NCI-H2171 (cell line): ENCODE data around the gene UBE2N.
"Not testable (repeated sequence)": the region's sequence is repeated elsewhere in the genome, so short reads cannot be mapped to it uniquely, and the experiment has no call there.

ENCODE experiments used
- DNase-seq: peaks from one replicate; lab custom pipeline; 2025; lab: John Stamatoyannopoulos, UW

The UBE2N gene

DNA sequence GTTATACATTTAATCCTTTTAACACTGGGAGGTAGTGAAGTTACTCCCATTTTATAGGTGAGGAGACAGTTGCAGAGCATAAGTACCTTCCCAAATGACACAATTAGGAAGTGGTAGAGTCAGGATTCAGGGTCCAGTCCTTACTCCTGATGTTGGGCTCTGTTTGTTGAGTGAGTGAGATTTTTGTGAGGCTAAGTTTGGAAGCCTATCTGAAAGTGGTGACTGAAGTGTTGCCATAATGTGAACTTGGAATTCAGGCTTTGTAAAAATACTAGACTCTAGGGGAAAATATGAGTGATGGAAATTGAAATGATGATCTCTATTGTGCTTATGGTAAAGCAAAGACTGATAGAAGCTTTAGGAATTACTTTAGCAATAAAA, 61.8 kb downstream of the UBE2N start:
- DNase-seq: no peak

DNA sequence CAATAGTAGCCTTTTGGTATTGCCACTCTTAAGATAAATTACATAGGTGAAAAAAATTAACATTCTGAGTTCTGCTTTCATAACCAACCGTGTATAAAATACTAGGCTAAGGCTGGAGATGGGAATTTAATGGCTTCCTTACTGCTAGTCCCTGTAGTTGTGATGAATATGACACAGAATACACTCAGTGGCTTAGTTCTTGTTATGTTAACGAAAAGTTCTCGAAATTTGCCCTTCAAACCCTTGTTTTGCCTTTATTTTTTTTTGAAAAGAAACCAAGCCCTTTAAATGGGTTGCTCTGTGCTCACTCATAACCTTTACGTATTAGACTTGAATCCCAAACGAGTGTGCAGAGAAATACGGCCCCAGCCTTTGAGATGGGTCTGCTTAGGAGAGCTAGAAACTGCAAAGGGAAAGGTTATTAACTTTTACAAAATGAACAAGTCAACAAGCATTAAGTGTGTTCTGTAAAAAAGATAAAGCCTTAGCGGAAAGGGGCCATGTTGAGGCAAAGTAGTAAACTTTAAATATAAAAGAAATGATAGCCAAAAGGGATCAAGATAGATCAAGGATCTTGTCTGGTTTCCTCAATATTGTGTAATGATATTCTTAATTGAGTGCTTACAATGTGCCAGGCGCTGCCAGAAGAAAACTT, 62.3 kb downstream of the UBE2N start:
- DNase-seq: no peak

GRCh38 chr12:93378998-93379325, 62.8 kb downstream of the UBE2N start:
- DNase-seq: no peak

- DNase-seq: not testable (repeated sequence)
Measured at GRCh38 chr12:93378196-93378997, 63.4 kb downstream of the UBE2N start.

DNA sequence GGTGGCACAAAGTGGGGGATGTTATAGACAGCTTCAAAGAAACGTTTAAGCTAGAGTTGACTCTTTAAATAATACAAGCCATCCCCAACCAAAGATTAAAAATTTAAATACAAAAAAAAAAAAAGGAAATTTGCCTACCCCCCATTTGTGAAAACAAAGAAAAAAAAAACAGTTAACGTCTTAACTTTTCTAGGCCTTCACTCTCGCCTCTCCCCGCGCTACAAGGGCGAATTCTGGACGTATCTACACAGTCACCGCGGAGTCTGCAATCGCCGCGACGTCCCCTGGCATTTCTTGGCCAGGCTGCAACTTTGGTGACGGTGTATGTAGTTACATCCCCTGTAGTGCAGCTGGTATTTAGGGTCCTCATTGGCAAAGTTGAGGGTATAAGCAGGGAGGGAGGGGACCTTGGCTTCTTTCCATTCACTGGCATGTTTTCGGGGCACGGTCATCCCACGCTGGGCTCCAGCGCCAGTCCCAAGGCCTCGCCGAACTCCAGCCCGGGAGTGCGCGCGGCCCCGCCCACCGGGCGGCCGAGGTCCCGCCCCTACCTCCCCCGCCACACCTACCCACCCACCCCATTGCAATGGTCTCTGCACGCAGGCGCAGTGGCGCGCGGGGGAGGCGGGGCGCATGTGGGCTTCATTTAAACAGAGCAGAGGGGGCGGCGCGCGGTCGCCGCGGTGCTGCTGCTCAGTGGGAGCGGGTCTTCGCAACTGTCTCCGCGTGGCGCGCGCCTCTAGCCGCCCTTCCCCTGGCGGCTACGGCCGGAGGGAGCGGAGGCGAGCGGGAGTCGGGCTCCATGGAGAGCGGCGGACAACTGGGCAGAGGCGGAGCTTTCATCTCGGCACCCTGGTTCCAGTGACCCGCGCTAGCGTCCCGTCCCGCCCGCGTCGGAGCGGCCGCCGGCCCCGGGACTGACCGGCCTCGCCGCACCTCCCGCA, 64.2 kb downstream of the UBE2N start, which contains the start of gene NUDT4:
TSS of gene NUDT4 (plus strand) at position 674 of the 944 bp plus-strand sequence. CDS start 398 bp downstream, outside the sequence.
- peak; percentile 86 for DNase-seq

DNA sequence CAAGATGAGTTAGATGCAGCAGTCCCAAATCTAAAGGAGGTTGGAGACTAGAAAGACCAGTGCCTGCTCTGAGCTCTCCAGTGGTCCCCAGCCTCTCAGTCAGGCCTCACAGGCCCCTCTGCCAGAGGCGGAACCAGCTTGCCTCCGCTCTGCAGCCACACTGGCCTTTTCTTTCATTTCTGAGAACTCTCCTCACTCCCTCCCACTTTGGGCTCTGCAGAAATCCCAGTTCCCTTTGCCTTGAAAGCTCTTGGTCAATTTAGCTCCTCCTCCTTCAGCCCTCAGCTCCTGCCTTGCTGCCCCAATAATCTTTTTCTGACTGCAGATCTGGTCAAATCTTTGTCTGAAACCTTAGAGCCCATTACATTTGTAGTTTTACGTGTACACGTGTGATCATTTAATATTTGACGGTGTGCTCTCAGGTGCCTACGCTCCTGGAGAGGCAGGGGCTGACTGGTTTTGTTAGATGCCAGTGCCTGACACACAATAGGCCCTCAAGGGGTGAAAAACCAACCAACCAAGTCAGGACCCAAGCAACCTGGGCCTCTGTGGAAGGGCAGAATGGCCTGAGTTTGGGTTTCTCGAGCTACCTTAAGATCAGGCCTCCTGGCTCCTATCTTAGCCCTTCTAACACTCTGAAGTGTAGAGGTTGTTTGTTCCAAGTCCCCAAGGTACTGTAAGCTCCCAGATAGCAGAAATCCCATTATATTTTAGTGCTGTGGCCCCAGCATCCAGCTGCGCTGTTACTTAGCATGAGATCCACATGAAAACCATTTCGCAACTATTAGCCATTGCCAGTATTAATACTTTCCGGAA, 65.1 kb downstream of the UBE2N start:
- DNase-seq: no peak

- no peak for DNase-seq
Measured at GRCh38 chr12:93375906-93376305, 65.8 kb downstream of the UBE2N start.

DNA sequence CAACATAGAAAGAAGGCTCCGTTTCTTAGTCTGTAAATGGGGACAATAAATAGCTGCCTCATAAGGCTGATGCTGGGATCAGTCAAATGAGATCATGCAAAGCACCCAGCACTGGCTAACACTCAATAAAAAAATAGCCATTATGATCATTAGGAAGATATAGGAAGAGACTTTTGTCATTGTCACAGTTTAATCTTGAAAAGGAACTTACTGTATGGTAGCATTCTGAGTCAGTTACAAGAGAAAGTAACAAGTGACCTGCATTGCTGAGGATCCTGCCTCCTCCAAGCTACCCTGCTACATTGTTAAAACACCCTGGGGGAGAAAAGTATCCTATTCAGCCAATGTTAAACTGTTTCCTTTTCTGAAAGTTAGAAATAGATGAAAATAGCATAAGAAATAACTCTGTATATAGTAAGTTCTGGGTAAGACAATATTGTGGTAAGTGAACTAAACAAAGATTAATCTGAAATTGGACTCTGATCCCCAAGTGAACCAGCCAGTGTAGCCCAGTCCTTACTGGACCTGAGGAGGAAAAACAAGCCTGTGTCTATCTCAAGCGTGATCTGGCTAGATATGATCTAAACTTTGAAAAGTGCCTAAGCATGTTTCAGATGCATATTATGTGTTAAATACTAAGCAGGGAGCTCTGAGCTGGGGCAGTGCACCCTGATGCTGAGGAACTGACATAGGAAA, 67.6 kb downstream of the UBE2N start:
- no peak for DNase-seq

GRCh38 chr12:93370947-93371346, 70.8 kb downstream of the UBE2N start:
- DNase-seq: no peak

GRCh38 chr12:93369505-93369904, 72.2 kb downstream of the UBE2N start:
- DNase-seq: no peak

- DNase-seq: no peak
Measured at GRCh38 chr12:93368766-93369165, 73.0 kb downstream of the UBE2N start.

DNA sequence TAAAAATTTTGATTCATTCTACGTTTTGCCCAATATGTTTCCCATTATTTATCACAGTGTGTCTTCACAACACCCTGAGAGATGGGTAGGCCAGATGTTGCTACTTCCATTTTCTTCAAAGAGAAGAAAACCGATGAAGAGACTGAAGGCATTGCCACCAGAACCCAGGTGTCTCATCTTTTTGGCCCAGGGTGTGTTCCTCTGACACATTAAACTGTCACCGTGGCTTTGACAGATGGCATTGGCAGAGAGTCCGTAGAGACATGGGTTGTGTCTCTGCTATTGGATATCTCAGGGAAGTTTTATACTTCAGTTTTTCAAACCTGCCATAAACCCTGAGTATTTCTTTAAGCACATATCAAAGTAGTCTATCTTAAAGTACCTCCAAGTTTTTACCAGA, 75.3 kb downstream of the UBE2N start:
- no peak for DNase-seq

- no peak for DNase-seq
Measured at GRCh38 chr12:93365616-93366405, 75.9 kb downstream of the UBE2N start.

DNA sequence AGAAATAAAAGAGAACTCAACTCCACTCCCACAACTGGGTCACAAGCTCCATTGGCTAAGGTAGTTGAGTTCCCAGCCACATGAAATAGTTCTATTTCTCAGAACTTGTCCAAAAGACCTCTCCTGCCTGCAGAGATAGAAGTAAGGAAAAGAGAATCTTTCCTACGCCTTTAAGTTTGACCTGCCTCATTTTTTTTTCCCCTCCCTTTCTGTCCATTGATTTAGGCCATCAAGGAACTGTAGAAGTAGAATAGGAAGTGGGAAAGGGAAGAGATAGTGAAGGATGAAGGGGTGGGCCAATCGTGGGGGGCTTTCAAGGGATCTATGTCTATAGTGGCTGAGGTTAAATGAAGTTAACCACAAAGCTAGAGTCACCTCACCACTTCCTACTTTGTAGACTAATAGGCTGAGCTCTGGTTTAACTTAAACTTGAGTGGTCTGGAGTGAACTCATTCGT, 77.9 kb downstream of the UBE2N start:
- no peak for DNase-seq

GRCh38 chr12:93361151-93361919, 80.4 kb downstream of the UBE2N start:
- DNase-seq: no peak

GRCh38 chr12:93360688-93361087, 81.1 kb downstream of the UBE2N start:
- DNase-seq: no peak

- DNase-seq: no peak
Measured at GRCh38 chr12:93358821-93359220, 82.9 kb downstream of the UBE2N start.

DNA sequence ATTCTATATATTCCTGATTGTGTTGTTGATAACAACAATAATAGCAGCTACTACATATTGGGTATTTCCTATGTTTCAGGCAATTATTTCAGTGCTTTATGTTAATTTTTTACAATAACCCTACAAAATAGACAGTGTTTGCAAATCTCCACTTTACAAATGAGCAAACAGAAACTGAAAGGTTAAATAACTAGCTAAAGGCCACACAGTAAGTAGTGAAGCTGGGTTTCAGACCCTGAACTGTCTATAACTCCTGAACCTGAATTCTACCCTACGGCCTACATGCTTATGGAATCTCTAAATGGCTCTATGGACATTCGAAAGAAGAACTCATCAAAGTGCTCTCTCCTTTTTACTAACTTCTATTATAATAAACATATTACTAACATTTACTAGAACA, 83.7 kb downstream of the UBE2N start:
- no peak for DNase-seq

- DNase-seq: no peak
Measured at GRCh38 chr12:93356214-93356613, 85.5 kb downstream of the UBE2N start.
